Activated CD4-positive, CD25-positive, alpha-beta regulatory T cell treated with anti-CD3 and anti-CD28 coated beads, Interleukin-2, amount 50 U/mL, for 72 hours (primary cell): ENCODE data around the gene IREB2.
A peak's percentile ranks its signal among the peaks of the same experiment; 100 is the strongest.
"Not testable (repeated sequence)": the region's sequence is repeated elsewhere in the genome, so short reads cannot be mapped to it uniquely, and the experiment has no call there.

Source experiments
- DNase-seq: peaks from one replicate; pipeline ENCODE4 v3.0.0; 2021

IREB2 gene, protein sequence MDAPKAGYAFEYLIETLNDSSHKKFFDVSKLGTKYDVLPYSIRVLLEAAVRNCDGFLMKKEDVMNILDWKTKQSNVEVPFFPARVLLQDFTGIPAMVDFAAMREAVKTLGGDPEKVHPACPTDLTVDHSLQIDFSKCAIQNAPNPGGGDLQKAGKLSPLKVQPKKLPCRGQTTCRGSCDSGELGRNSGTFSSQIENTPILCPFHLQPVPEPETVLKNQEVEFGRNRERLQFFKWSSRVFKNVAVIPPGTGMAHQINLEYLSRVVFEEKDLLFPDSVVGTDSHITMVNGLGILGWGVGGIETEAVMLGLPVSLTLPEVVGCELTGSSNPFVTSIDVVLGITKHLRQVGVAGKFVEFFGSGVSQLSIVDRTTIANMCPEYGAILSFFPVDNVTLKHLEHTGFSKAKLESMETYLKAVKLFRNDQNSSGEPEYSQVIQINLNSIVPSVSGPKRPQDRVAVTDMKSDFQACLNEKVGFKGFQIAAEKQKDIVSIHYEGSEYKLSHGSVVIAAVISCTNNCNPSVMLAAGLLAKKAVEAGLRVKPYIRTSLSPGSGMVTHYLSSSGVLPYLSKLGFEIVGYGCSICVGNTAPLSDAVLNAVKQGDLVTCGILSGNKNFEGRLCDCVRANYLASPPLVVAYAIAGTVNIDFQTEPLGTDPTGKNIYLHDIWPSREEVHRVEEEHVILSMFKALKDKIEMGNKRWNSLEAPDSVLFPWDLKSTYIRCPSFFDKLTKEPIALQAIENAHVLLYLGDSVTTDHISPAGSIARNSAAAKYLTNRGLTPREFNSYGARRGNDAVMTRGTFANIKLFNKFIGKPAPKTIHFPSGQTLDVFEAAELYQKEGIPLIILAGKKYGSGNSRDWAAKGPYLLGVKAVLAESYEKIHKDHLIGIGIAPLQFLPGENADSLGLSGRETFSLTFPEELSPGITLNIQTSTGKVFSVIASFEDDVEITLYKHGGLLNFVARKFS

DNA sequence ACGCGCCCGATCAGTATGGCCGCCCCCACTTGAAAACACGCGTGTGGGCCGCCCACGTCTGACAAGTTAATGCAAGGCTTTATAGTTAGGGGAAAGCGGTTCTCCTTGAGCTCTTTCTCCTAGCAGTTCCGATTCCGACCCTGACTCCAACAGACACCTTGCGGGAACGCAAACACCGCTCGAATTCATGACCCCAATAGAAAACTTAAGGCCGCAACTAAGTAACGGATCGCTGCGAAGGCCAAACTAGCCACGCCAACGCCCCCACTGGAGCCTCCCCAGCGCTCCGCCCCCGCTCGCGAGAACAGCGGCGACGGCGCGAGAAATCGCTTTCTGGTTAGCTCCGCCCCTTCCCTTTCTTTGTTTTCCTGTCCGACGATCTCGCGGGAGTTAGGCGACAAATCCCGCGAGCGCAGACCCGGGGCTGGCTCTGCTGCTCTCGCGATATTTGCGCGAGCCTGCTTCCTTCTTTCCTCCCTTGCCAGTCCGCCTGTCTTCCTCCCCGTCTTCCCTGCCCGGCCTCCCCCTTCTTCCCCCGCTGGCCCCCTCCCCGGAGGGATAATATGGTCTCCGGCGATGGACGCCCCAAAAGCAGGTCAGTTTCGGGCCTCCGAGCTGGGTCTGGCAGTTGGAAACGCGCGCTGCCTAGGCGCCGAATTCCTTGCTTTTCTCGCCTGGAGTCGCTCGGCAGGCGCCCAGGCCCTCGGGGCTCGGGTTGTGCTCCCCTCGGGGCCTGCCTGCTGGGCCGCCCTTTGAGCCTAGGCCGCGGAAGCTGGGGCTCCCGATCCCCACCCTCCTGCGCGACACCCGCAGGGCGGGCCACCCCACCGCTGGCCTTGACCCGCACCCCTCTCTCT is at the start of gene IREB2:
Gene IREB2 (plus strand): TSS at position 455 of the 857 bp plus-strand sequence. CDS start 122 bp downstream, at position 577.
- peak; percentile 97 for DNase-seq

DNA sequence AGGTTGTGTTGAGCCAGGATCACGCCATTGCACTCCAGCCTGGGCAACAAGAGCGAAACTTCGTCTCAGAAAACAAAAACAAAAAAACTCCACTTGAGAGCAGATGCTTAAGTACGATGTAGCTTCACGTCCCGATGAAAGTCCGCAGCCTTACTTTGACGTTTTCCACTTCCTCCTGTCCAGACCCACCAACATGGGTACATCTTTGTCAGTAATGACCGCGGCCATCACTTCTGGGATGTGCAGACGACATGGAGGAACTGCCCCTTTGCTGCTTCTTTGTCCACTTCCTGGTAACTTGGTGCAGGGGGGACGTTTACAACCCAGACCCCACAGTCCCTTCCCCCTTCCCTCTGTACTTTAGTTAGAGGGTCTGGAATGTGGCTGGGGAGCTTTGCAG is 49.2 kb upstream of the IREB2 start:
- DNase-seq, result no peak

DNA sequence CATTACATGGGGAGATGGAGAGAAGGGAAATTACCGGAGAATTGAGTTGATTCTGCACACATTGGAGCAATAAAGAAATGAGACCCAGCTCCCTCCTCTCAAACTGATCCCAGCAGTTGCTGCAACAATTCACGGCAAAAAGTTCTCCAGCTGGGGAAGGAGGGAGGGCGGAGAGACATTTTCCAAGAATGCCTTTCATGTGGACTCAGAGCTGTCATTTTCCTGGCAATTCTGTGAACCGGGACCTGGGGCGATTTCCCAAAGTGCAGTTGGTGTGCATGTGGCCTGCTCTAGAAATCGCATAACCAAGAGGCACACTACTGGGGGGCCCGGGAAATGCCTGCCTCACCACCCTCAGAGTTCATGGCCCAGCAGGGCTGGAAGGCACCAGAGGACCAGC is 48.7 kb upstream of the IREB2 start:
- no peak for DNase-seq

DNA sequence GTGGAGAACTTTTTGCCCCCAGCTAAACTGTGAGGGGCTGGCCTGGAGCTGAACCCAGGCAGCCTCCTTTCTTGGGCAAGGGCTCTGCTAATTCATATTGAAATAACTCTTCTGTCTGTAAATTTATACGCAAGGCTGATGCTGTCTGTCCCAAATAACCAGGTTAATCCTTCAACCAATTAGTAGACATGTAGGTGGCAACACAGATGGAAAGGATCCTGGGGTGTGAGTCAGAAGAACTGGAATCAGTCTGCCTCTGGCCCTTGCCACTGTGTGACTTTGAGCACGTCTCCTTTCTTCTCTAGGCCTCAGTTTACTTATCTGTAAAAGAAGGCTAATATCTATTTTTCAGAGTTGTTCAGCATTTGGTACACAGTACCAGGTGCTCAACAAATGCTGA is 48.3 kb upstream of the IREB2 start:
- no peak for DNase-seq

DNA sequence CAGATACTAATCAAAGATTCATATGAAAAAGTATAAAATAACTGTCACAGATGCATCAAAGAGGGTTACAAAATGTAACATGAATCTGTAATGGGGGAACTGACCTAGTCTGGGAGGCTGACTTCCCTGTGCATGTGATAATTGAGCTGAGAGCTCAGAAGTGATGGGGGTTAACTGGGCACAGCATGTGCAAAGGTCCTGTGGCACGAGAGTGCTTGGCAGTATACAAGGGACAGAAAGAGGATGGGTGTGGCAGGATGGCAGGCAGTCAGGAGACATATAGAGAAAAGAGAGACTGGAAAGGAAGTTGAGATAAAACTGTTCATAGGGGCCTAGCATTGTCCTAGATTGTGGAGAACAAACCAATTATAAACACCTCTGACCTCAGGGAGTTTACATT is 47.8 kb upstream of the IREB2 start:
- no peak for DNase-seq

DNA sequence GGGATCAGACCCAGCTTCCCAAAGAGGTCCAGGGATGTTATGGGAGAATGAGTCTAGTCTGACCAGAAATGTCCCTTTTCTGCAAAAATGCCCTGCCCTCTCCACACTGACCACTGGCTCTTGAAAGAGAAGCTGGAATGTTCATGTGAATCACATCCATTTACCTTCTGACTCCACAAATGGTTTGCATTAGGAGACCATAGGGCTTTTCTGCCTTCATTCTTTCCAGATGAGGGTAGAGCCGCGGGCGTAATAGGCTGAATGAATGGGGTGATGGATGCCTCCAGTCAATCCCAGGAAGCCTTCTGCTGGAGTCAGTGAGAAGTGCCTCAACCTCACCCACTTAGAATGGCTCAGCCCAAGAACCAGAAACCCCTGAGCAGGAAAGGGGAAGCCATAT is 47.2 kb upstream of the IREB2 start:
- DNase-seq, result no peak

DNA sequence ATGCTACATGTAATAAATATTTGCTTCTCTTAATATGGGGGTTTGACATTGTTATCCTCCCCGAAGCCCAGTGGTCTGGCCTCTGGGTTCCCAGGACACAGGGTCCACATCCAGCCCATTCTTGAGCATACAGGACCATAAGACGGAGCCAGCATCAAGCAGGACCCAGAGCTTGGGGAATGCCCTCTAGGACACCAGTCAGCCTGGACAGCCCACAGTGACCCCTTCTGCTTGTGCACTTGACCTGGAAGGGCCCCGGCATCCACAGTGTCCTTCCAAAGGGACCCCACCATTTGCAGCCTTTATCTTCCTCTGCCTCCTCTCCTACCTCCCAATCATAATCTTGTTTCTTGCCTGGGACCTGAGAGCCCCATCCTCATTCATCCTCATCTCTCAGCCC is 46.2 kb upstream of the IREB2 start:
- no peak for DNase-seq

DNA sequence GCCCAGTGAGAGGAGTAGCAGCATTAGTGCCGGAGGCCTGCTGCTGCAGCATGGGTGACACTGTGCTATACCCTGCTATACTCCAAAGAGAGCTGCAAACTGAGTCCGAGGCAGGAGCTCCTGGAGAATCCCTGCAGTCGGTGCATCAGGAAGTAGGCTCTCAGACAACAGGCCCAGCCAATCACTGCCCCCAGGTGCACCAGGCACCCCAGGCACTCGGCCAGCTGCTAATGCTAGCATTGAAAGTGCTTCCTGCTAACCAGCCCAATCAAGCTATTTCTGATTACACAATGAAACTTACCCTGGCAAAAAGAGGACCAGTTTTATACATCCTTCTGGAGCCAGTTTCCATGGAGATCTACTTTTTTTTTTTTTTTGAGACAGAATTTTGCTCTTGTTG is 45.6 kb upstream of the IREB2 start:
- no peak for DNase-seq

DNA sequence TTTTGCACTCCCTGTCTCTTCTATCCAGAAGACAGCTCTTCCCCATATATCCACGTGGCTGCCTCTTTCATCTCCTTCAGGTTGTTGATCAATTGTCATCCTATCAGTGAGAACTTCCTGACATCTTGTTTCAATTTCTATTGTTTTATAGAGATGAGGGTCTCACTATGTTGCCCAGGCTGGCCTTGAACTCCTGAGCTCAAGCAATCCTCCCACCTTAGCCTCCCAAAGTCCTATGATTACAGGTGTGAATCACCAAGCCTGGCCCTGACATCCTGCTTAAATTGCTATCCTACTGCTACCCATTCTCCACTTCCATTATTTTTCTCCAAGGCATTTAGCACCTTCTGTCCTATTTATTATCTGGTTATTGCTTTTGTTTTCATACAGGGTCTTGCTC is 44.9 kb upstream of the IREB2 start:
- no peak for DNase-seq

DNA sequence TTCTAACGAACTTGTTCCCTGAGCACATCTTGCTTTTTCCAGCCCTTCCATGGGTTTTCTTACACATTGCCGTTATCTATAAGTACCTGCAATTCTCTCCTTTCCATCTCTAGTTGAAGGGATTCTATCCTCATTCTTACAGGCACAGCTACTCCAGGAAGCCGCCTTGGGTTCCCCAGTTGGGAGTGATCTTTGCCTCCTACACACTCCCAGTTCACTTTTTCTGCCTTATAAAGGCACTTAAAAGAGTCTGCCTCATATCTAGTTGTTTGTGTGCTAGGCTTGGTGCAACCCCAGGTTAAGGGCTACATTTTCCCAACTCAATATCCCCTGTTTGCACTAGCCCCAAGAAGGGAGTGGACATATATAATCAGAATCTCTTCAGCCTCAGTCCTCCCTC is 44.0 kb upstream of the IREB2 start:
- no peak for DNase-seq

DNA sequence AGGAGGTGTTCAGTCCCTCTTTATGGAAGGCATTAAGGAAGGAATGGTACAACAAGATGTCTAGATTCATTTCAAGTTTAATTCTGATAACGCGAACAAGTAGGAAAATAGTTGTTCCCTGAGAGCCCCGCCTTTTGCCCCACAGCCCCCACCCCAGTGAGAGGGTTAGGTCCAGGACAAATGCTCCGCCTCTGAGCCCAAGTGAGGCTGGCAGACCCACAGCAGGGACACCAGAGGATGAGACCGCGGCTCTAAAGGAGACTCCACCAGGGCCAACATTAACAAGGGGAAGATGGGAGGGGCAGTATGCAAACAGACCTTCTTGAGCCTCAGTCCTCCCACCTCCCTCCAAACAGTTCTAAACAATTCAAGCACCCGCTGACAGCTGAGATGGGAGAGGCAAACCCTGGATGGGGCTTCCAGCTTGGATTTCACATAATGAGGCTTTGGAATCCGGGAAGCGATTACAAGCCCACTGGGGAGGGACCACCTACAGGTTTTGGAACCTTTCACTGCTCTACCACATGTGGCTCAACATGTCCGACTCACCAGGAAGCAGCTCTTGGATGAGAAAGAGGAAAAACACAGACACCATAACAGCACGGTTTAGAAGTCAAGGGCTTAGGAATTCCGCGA is 42.9 kb upstream of the IREB2 start:
- DNase-seq, result no peak

DNA sequence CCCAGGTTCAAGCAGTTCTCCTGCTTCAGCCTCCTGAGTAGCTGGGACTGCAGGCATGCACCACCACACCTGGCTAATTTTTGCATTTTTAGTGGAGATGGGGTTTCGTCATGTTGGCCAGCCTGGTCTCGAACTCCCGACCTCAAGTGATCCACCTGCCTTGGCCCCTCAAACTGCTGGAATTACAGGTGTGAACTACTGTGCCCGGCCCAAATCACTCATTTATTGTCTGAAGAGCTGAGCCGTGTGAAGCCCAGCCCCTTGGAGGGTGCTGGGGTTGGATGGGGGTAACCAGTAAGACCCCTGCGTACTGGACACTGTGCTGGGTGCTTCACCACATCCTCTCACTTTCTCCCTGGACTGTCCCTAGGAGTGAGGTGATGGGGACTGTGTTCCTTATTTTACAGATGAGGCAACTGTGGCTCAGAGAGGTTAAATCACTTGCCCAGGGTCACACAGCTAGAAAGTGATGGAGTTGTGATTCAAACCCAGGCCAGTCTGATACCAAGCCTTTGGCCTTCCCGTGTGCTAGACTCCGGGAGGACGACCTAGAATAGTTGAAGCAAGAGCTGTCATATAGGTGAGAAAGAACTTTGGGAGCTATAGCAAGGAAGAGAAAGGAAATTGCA is 41.7 kb upstream of the IREB2 start:
- no peak for DNase-seq

DNA sequence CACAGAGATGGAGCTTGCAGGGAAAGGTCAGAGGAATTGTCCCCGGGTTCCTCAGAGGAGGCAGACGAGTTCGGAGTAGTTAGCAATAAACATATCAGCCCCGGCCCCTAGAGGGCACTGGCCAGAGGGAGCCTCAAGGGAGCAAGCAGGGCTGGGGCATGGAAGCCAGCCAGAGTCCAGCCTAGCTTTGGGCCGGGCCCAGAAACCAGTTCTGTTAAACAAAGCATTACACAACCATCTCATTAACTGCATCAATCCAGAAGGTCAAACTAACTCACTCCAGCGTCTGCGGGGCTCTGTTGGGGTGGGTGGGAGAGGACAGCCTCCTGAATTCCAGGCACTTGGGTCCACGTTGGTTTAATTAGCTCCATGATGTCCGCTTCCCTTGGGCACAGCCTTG is 41.0 kb upstream of the IREB2 start:
- no peak for DNase-seq

DNA sequence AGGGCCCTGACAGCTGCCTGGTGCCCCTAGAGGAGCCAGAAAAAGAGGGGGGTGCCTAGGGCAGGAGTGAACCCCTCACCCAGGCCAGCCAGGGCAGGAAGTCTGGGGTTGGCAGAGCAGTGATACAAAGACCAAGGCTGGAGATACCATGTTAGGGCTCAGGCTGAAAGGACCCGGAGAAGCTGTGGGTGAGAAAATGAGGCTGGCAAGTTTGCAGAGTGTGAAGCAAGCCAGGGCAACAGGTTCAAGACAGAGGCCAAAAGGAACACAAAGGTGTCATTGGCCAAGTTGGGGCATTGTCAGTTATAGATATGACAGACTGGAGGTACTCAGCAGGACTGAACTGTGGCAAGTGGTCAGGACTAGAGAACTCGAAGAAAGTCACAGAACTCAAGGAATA is 40.6 kb upstream of the IREB2 start:
- DNase-seq, result no peak

DNA sequence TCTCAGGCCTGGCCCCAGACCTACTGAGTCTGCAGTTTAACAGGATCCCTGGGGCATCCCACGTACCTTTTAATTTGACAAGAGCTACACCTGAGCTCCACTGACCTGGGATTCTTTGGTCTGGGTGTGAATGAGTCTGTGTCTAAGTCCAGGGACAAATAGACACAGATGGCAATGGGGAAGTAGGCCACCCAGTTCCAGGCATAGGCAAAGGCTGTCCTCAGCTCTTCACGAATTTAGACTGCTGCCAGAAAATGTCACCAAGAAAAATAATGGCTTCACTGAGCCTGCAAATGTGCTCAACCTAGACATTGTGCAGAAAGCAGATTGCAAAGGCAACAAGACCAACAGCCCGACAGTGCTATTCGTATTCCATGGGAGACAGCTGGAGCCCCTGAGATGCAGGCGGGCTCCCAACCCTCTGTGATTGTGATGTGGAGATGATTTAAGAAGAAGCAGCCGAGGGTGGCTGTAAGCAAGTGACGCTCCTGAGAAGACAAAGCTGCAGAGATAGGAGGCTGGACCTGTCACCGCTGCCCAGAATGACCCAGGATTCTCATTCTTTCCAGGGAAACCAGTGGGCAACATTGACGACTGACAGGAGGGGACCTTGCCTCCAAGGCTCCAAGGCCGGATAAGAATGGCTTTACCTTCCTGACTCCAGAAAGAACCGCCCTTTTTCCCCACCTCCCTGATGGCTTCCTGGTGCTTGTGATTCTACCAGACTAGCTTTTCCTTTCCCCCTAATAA is 39.8 kb upstream of the IREB2 start:
- DNase-seq, result no peak

DNA sequence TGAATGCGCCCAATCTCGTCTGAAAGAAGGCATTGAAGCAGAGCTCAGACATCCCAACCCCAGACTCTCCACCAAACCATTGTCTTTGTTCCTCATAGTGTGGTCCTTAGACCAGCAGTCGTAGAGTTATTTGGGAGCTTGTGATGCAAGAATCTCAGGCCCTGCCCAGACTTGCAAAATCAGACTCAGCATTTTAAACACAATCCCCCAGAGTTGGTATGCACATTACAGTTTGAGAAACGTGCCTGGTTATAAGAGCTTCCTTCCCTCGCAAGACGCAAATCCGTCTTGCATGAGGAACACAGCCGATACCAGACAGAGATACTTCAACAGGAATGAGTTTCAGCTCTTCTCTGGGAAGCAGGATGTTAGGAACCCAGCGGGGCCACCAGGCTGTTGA is 38.9 kb upstream of the IREB2 start:
- no peak for DNase-seq

DNA sequence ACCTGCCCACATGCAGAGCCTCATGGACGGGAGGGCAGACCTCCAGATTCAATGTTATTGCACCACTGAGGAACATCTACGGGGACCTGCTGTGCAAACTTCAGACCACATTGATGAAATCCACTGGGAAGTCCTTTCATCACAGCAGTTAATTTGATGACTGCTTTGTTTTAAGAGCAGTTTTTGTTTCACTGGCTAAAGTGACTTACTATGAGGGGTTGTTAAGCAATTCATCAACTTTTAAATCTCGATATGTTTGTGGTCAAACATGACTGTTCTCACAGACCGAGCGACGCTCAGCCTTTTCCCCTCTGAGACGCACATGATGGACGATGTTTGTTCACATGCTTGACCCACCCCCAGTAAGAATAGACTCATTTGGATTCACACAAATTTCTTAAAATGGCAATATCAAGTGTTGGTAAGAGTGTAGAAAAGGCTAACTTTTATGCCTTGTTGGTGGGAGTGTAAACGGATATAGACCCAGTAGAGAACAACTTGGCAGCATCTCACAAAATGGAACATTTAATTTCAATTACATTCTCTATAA is 35.9 kb upstream of the IREB2 start:
- no peak for DNase-seq

DNA sequence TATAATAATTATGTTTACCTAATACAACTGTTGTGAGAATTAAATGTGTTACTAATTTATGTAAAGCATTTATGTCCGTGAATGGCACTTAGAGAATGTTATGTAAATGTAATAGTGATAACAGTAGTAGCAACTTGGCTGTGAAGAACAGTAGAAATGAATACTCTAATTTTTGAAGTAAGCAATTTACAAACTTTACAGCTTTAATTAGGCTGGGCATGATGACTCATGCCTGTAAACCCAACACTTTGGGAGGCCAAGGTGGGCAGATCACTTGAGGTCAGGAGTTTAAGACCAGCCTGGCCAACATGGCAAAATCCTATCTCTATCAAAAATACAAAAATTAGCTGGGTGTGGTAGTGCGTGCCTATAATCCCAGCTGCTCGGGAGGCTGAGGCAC is 33.9 kb upstream of the IREB2 start:
- no peak for DNase-seq

DNA sequence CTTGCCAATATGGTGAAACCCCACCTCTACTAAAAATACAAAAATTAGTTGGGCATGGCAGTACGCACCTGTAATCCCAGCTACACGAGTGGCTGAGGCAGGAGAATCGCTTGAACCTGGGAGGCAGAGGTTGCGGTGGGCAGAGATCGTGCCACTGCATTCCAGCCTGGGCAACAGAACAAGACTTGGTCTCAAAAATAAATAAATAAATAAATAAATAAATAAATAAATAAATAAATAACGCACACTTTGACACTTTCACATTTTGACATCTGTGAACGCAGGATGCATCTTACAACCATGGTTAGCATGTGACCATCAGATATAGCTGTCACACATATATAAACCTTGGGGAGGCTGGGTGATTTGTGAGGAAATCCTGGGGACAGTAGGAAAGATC is 33.2 kb upstream of the IREB2 start:
- not testable (repeated sequence) for DNase-seq

DNA sequence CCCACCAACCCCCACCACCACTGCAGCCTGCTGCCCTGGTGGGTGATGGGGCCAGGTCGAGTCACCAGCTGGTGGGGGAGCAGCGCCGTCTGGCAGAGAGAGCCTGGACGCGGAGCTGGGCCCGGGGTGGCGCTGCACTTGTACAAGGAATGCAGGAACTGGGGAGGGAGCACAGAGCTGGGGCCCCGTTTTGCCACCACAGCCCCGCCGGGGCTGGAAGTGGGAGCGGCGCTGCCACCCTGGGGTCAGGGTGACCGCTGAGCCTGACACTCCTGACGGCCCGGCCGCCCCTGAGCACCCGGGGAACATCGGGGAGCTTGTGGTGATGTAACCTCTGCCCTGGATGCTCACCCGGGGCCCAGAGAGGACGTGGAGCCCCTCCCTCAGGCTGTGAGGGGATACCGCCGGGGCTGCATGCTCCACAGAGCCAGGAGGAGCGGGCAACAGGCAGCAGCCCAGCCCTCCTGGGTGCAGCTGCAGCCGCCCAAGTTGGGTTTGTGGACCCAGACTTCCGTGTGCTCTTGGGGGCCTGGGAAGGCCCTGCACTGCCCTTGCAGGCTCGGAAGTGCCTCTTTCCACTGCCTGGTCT is 32.6 kb upstream of the IREB2 start:
- no peak for DNase-seq
